Measurements from ENCODE around the gene FNBP1.
A peak's percentile ranks its signal among the peaks of the same experiment; 100 is the strongest.

Gene FNBP1

DNA sequence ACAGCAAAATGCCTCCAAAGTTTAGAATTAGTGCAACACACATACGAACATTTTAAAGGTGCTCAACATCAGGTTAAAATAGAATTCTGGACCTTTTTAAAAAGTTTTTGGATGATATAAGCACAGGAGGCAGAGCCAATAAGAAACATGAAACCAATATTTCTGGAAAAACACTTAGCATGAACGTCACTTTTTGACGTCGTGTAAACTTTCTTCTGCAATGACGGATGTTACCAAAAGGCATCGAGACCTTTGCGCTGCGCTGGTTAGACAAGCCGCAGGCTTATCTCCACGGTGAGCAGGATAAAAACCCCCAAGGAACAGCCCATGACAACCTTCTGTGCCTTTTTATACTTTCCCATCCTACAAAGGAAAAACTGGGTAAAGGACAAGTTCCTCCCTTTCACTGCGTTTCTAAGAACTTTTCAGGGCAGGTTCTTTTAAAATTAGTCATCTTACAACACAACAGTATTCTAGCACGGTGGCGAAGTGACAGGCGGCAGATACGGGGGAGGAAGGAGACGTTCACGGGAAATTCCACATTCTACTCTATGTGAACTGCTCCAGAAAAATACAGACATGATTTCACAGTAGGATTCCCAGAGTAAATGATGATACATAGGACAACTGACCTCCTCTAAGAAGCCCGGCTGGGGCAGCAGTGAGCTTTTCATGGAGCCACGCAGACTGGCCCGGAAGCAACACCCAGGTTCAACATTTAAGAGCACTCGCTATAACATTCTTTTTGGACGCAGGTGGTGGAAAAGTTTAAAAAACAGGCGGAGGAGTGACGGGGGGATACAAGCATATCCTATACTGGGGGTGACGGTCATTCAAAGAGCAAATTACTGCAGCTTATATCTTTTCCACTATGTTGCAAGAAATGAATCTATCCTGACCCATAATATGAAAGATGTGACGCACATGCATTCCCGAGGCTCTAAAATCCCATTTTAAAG is 155.4 kb downstream of the FNBP1 start:
- no peak for FAIRE-seq
- no peak for DNase-seq (ENCODE audit: insufficient read length, low spot score)
- TF ChIP-seq, protein P1, sequence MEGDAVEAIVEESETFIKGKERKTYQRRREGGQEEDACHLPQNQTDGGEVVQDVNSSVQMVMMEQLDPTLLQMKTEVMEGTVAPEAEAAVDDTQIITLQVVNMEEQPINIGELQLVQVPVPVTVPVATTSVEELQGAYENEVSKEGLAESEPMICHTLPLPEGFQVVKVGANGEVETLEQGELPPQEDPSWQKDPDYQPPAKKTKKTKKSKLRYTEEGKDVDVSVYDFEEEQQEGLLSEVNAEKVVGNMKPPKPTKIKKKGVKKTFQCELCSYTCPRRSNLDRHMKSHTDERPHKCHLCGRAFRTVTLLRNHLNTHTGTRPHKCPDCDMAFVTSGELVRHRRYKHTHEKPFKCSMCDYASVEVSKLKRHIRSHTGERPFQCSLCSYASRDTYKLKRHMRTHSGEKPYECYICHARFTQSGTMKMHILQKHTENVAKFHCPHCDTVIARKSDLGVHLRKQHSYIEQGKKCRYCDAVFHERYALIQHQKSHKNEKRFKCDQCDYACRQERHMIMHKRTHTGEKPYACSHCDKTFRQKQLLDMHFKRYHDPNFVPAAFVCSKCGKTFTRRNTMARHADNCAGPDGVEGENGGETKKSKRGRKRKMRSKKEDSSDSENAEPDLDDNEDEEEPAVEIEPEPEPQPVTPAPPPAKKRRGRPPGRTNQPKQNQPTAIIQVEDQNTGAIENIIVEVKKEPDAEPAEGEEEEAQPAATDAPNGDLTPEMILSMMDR (IDR thresholded peaks at IDR 0.05; ENCODE audit: insufficient read depth, missing control alignments) = no peak

DNA sequence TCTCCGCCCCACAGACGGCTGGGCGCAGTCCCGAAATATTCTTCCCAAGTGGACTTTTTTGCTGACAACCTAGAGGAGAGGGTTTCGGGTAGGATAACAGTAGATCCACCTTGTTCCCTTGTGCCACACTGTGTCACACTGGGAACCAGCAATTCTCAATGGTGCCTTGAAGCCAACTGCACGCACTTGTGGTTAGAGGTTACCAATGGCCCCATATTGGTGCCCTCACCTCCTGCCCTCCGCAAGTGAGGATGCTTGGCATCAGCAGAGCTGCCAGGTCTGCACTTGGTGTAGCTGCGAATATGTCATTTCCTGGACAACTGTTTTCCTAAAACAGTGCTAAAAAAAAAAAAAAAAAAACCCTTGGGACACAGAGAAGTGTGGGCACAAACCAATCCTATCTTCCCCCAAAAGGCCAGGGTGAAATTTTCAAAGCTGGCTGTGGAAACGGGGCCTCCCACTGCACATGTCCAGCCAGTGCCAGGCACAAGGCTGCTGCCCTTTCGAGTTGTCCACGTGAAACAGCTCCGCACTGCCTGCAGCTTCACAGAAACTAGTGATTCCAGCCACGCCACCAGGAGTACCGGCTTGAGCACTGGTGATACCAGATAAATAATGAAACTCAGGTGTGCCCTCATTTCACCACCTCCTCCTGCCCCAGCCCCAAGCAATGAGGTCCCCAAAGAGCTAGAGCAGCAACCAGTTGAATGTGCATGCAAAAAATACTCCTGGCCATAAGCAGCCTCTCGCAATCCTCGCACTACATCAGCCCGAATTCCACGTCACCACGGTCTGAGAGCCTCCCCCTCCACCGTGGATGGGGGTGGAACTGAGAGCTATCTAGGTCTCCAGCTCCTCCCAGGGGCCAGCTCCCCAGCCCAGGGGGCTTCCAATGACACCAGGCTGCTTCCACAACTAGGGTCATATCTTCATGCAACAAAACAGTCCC is 156.5 kb downstream of the FNBP1 start:
- FAIRE-seq = no peak
- DNase-seq (ENCODE audit: insufficient read length, low spot score) = no peak
- TF ChIP-seq, protein P1 (IDR thresholded peaks at IDR 0.05; ENCODE audit: insufficient read depth, missing control alignments) = no peak

DNA sequence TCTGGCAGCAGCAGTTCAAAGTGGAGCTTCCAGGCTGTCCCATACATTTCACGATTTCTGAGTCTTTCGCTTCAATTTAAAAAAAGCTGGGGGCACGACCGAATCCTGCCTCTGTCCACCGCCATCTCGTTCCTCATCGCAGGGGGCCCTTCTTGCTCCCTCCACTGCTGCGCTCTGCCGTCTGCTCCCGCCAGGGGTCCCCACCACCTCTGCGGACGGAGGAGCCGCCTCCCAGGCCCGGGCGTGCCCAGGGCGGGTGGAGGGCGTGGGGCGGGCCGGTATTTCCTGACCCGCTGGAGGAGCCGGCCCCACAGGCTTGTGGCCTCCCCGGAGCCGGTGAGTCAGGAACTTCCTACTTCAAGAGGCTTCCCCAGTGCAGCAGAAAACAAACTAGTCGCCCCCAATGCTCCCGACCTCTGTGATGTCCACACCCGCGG is 157.3 kb downstream of the FNBP1 start:
- no peak for FAIRE-seq
- DNase-seq (ENCODE audit: insufficient read length, low spot score) = peak; percentile 65
- TF ChIP-seq, protein P1 (IDR thresholded peaks at IDR 0.05; ENCODE audit: insufficient read depth, missing control alignments) = peak; percentile 78

DNA sequence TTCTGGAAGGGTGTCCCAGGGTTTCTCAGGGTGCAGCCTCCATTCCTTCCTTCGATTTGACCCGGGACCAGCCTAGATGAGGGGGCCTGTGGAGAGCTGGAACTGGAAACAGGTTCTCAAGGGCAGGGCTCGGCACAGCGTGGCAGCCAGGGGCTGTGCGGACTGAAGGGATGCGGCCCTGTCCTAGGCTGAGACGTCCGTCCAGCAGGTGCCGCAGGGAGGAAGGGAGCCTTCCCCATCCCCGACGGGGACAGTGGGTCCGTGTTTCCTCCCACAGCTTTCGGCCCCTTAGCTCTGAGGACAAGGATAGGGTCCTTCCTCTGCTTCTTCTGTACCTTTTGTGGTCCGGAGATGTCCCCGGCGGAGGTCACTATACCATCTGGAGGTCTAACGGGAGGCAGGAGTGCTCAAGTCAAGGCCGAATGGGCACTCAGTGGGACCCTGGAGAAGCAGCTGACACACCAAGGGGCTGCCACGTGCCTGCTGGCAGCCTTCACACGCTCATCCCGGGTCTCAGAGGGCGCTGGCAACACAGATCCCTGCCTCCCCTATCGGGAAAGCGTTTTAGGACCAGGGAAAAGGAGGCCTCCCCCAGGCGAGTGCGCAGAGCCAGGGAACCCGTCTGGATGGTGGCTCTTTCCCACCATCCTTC is 157.8 kb downstream of the FNBP1 start:
- DNase-seq (ENCODE audit: insufficient read length, low spot score) (no peak), FAIRE-seq (no peak)
- TF ChIP-seq, protein P1 (IDR thresholded peaks at IDR 0.05; ENCODE audit: insufficient read depth, missing control alignments) = no peak

DNA sequence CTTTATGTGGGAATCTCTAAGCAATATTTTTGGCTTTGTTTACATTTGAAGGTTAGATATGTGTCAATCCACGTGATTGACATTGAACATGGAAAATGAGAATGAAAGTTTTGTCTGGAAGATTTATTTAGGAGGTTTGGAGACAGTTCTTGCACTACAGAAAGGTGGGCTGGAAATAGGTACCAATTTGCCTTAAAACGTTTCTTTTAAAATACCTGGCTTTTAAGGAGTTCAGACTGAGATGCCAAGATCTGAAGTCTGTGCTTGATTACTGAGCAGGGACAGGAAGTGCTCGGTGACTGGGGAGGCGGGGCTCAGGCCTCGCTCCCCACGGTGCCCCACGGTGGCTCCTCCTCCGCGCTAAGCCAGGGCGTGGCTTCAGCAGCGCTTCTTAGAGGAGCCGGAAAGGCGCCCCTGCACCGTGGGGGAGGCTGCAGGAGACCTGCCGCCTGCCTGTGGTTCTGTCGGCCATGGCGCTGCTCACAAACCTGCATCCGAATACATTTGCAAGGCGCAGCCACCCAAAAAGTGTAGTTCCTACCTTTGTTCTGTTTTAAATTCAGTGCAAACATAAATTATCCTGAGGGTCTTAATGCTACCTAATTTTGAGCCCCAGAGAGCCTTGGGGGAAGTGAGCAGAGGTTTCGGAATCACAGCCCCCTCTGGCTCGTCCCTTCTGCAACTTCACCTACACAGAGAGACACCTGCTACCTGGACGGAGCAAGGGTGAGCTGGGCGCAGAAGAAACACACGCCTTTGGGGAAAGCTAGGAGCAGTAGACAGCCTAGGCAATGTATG is 158.6 kb downstream of the FNBP1 start:
- FAIRE-seq (no peak), DNase-seq (ENCODE audit: insufficient read length, low spot score) (peak; percentile 82)

More for the DNA sequence above, 158.6 kb downstream of the FNBP1 start:
- TF ChIP-seq, protein P1 (IDR thresholded peaks at IDR 0.05; ENCODE audit: insufficient read depth, missing control alignments) = no peak

All from D721Med (cell line).